Measurements from ENCODE around the gene CPN2. TPM values are rescaled to one million over a fixed set of nuclear protein-coding genes. Genes with fewer than 3 reads are reported as not detected.

The CPN2 gene
- total RNA-seq, 2 donors from 2014 or later, result 0.15 TPM; not detected in 1

DNA sequence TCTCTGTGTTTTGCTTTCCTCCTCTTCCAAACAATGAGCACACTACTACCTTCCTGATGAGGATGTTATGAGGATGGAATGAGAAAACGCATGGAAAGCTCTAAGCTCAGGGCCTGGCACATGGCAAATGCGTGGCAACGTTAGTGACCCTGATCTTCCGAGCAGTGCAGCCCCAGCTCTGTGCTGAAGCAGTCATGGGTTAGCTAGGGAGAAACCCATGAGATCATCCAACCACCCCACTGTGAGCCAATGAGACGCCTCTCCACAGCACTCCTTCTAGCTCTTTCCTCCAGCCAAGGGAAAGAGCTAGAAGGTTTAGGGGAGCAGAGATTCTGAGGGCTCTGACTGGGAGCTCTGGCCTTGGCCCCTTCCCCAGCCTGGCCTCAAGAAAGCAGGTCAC, 4.5 kb downstream of the CPN2 start:
- no peak overlapping the region for H3K27ac ChIP-seq
- intact Hi-C loops (cut with DNase I), result no loop called here

DNA sequence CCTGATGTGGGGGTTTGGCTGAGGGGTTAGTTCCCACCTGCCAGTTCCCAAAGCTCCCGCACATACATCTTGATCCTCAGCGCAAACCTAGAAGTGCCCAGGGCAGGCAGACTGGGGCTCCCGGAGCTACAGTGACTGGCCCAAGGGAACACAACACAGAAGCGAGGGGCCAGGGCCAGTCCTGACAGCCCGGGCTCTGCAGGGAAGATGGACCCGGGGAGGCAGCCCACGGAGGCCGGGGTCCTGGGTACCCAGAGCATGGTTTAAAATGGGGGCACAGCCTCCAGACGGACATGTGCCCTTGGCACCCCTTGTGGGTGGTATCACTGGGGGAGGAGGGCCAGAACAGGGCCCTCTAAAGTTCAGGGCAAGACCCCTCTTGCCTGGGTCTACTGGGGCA, 5.1 kb downstream of the CPN2 start:
- Histone ChIP-seq H3K9ac (ENCODE audit: low read depth in 2 of 2, low read length in 2 of 2) (no peak overlapping the region), H3K4me3 (no peak overlapping the region), H3K27me3 (no peaks in the 10 kb centered on the region), H3K4me1 (no peaks in the 10 kb centered on the region), H3K36me3 (no peaks in the 10 kb centered on the region), H3K27ac (no peak overlapping the region), H3K9me3 (no peaks in the 10 kb centered on the region)
- intact Hi-C loops (cut with DNase I), result no loop called here
- DNase-seq, result no peak
- TF ChIP-seq, protein P1, sequence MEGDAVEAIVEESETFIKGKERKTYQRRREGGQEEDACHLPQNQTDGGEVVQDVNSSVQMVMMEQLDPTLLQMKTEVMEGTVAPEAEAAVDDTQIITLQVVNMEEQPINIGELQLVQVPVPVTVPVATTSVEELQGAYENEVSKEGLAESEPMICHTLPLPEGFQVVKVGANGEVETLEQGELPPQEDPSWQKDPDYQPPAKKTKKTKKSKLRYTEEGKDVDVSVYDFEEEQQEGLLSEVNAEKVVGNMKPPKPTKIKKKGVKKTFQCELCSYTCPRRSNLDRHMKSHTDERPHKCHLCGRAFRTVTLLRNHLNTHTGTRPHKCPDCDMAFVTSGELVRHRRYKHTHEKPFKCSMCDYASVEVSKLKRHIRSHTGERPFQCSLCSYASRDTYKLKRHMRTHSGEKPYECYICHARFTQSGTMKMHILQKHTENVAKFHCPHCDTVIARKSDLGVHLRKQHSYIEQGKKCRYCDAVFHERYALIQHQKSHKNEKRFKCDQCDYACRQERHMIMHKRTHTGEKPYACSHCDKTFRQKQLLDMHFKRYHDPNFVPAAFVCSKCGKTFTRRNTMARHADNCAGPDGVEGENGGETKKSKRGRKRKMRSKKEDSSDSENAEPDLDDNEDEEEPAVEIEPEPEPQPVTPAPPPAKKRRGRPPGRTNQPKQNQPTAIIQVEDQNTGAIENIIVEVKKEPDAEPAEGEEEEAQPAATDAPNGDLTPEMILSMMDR (IDR thresholded peaks at IDR 0.05), result no peak

More for the DNA sequence above, 4.5 kb downstream of the CPN2 start:
- no peaks in the 10 kb centered on the region for H3K4me1 ChIP-seq
- H3K27me3 ChIP-seq, result no peaks in the 10 kb centered on the region
- TF ChIP-seq, protein P1 (IDR thresholded peaks at IDR 0.05), result no peak
- H3K9ac ChIP-seq (ENCODE audit: low read depth in 2 of 2, low read length in 2 of 2), result no peak overlapping the region
- no peak overlapping the region for H3K4me3 ChIP-seq
- DNase-seq, result no peak
- H3K9me3 ChIP-seq, result no peaks in the 10 kb centered on the region
- H3K36me3 ChIP-seq, result no peaks in the 10 kb centered on the region

DNA sequence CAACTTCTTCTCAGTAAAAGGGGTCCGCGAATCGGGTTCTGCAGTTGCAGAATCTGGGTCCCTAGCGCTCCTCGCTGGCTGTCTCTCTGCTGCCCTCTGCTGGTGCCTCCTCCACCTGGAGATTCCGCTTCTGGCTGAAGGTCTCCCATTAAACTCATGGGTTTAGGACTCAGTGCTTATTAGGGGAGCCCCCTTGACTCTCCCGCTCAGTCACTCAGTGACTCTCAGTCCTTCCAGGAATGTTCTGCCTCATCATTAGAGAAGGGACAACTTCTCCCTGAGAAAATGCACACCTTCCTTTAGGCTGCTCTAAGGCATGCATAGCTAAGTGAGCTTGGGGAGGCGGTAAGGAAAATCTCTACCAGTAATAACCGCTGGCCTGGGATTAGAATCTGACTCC, 7.1 kb downstream of the CPN2 start:
- no peak overlapping the region for H3K27ac ChIP-seq
- TF ChIP-seq, protein P1 (IDR thresholded peaks at IDR 0.05), result peak; percentile 96
- H3K9ac ChIP-seq (ENCODE audit: low read depth in 2 of 2, low read length in 2 of 2), result no peak overlapping the region
- no peaks in the 10 kb centered on the region for H3K4me1 ChIP-seq
- DNase-seq, result peak; percentile 80
- no peaks in the 10 kb centered on the region for H3K27me3 ChIP-seq
- no peak overlapping the region for H3K4me3 ChIP-seq
- no peaks in the 10 kb centered on the region for H3K36me3 ChIP-seq
- intact Hi-C loops (cut with DNase I), result no loop called here
- H3K9me3 ChIP-seq, result no peaks in the 10 kb centered on the region

DNA sequence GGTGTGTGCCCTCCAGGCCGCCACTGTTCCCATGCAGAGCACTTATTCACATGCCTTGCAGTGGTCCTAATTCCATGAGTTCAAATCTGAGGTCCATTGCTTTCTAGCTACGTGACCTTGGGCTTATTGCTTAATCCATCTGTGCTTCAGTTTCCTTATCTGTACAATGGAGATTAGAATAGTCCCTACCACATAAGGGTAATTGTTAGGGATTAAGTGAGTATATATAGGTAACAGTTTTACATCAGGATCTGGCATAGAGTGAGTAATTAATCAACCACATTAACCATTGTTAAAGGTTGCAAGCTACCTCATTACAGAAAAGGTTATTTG, 7.6 kb downstream of the CPN2 start:
- Histone ChIP-seq H3K27ac (no peak overlapping the region), H3K36me3 (no peaks in the 10 kb centered on the region), H3K4me1 (no peaks in the 10 kb centered on the region), H3K9ac (ENCODE audit: low read depth in 2 of 2, low read length in 2 of 2) (no peak overlapping the region), H3K27me3 (no peaks in the 10 kb centered on the region), H3K4me3 (no peak overlapping the region), H3K9me3 (no peaks in the 10 kb centered on the region)
- TF ChIP-seq, protein P1 (IDR thresholded peaks at IDR 0.05), result no peak
- intact Hi-C loops (cut with DNase I), result no loop called here
- DNase-seq, result no peak

DNA sequence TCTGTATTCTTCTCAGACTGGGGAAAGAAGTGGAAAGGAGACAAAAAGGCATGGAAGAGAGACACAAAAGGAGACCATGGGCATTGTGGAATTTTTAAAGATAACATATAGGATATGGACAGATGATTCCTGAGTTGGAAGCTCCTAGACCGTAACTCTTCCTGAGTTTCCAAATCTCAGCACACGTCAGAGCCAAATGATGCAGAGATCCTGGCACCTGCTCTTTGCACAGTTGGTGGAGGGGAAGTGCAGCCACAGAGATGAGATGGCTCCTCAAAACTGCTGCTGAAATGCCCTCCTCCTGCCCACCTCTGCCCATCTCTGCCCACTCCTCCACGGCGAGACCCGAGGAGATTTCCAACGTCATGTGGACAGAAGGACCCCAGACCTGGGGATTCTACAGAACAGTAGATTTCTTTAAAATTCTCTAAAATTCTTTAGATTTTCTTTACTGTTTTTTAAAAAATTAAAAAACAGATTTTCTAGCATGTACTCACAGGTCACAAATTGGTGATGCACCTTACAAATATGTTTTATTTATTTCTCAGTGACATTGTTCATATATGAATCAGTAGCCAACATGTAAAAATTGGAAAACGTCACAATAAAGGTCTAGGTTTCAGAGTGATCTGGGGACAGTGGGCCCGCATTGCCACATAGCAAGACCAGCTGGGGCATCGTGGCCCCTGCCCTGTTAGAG, 8.1 kb downstream of the CPN2 start:
- no peak overlapping the region for H3K27ac ChIP-seq
- no peak overlapping the region for H3K9ac ChIP-seq (ENCODE audit: low read depth in 2 of 2, low read length in 2 of 2)
- DNase-seq, result no peak
- H3K27me3 ChIP-seq, result no peaks in the 10 kb centered on the region
- intact Hi-C loops (cut with DNase I), result no loop called here
- H3K9me3 ChIP-seq, result no peaks in the 10 kb centered on the region
- H3K4me1 ChIP-seq, result no peaks in the 10 kb centered on the region
- H3K36me3 ChIP-seq, result no peaks in the 10 kb centered on the region
- no peak overlapping the region for H3K4me3 ChIP-seq
- TF ChIP-seq, protein P1 (IDR thresholded peaks at IDR 0.05), result no peak

All from colonic mucosa (tissue), 4 donors.